Gastrocnemius medialis (tissue), 4 donors: ENCODE data around the gene MRC1.

Experiments
- POLR2A ChIP-seq, 2 donors: fragments of 450-650 bp; IDR thresholded peaks; one replicate each; pipeline ENCODE4 v1.6.1; 2017; ENCODE audit warnings: antibody characterized with exemption in 2 of 2, mild to moderate bottlenecking in 2 of 2, moderate library complexity in 2 of 2
- TF ChIP-seq, protein P1 (sequence below), 5 experiments: fragments of 450-650 bp in 3 of 5; fragments of 200-600 bp in 2 of 5; sonication (generic) in 2 of 5; IDR thresholded peaks in 4 of 5; conservative IDR thresholded peaks in 1 of 5; 1 replicate in 4 of 5; 2 replicates in 1 of 5; pipeline ENCODE4 v1.5.1; 2016 to 2019; ENCODE audit warnings: antibody characterized with exemption in 5 of 5, mild to moderate bottlenecking in 3 of 5, moderate library complexity in 3 of 5

DNA sequence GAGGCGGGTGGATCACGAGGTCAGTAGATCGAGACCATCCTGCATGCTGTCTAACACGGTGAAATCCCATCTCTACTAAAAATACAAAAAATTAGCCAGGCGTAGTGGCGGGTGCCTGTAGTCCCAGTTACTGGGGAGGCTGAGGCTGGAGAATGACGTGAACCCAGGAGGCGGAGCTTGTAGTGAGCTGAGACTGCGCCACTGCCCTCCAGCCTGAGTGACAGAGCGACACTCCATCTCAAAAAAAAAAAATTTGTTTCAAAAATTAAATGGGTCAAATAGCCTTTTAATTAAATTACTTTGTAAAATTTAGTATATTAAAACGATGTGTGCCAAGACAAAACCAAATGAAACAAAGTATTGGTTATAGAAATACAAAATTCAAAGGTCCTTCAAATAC lies 6.8 kb upstream of the MRC1 start:
- TF ChIP-seq, protein P1, sequence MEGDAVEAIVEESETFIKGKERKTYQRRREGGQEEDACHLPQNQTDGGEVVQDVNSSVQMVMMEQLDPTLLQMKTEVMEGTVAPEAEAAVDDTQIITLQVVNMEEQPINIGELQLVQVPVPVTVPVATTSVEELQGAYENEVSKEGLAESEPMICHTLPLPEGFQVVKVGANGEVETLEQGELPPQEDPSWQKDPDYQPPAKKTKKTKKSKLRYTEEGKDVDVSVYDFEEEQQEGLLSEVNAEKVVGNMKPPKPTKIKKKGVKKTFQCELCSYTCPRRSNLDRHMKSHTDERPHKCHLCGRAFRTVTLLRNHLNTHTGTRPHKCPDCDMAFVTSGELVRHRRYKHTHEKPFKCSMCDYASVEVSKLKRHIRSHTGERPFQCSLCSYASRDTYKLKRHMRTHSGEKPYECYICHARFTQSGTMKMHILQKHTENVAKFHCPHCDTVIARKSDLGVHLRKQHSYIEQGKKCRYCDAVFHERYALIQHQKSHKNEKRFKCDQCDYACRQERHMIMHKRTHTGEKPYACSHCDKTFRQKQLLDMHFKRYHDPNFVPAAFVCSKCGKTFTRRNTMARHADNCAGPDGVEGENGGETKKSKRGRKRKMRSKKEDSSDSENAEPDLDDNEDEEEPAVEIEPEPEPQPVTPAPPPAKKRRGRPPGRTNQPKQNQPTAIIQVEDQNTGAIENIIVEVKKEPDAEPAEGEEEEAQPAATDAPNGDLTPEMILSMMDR (IDR thresholded peaks at IDR 0.05 in 4 of 5, conservative IDR thresholded peaks at IDR 0.05 in 1 of 5) = no peak
- TF ChIP-seq POLR2A (IDR thresholded peaks at IDR 0.05) = no peak
